PC-9 (cell line): ENCODE results near the gene OR2A2.

Source experiments
- CTCF ChIP-seq: fragments of 200-600 bp; sonication (generic); conservative IDR thresholded peaks from 2 replicates; pipeline ENCODE4 v1.6.1; 2017; ENCODE audit warnings: mixed run types, antibody characterized with exemption, mild to moderate bottlenecking, moderate library complexity
- EZH2 ChIP-seq: fragments of 200-600 bp; sonication (generic); IDR thresholded peaks from 2 replicates; pipeline ENCODE4 v1.8.0; 2017; ENCODE audit warnings: antibody characterized with exemption, low read depth

- TF ChIP-seq CTCF (no peak), EZH2 (no peak)
These were observed 22.7 kb upstream of the OR2A2 start for GRCh38 chr7:144086730-144087129.
